Stimulated activated CD4-positive, alpha-beta T cell treated with anti-CD3 and anti-CD28 coated beads, Interleukin-12 subunit alpha, Interleukin-12 subunit beta, amount 100 ng/mL, for 48 hours (primary cell): Measurements from ENCODE around the gene HS1BP3.
A peak's percentile ranks its signal among the peaks of the same experiment; 100 is the strongest.

Source experiments
- DNase-seq, 3 donors: peaks; one replicate each; pipeline ENCODE4 v3.0.0-alpha.2; 2020; ENCODE audit warnings: low read depth in 2 of 3, low spot score in 1 of 3

HS1BP3 gene

DNA sequence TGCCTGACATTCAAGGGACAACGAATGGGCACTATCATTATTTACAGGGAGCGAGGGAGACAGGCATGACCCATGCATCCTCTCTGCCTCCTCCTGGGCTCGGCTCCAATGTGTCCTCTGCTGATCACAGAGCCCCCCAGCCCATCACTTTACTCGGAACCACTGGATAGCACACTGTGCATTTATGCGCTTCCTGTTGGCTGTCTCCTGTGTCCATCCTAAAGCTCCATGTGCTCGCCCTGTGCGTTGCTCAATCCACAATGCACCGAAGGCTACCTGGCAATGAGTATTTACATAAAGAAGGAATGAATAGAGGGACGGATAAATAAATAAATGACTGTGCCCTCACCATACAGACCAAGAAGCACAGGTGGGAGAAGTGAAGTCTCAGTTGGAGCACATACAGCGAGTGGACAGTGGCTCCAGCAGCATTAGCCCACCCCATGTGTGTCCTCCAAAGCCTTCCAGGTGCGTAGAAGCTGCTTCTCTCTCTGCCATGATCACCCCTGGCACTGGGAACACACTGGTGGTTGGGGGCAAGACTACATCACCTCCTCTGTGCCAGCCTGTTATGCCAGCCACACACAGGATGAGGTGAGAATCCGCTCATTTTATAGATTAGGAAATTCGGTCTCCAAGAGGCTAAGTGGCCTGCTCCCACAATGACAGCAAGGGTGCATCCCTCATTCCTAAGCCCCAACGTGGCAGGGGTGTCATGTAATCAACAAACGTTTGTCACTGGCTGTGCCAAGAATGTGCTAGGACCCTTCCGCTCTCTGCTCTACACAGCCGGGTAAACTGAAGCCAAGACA lies 13.7 kb upstream of the HS1BP3 start:
- no peak for DNase-seq

GRCh38 chr2:20664071-20664390 lies 13.1 kb upstream of the HS1BP3 start:
- no peak for DNase-seq

DNA sequence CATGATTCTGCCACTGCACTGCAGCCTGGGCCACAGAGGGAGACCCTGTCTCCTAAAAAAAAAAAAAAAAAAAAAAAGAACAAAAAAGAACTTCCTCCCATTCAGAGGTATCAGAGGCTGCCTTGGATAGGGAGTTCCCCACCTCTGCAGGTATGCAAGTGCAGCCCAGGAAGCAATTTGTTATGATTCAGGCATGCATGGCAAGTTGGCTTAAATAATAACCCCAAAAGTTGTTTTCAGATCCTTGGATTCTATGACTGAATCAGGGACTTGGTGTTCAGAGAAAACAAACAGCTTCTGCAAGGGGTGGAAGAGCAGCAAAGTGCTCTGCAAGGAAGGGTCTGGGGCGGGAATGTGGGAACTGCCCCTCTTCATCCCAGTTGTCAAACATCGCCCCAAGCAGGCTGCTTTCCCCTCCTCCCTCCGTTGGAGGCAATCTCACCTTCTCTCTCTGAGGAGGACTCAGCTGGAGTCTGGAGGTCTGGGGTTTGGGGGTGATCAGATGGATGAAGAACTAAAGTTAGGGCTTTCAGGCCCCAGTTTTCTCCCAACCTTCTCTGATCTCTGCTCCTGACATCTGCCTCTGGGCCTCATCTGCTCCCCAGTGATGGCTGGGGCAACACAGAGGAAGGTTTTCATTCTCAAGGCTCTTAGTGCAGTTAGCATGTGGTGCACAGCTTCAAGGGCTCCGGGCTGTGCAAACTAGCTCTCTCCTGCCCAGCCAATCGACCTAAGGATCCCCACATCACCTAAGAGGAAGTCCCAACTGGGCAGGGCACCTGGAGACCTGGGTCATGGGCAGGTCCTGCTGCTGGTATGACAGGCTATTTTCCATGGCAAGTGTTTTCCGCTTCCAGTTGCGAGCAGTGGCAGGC lies 12.5 kb upstream of the HS1BP3 start:
- no peak for DNase-seq

GRCh38 chr2:20662308-20662937 lies 11.5 kb upstream of the HS1BP3 start:
- DNase-seq = no peak

- peak in 2 of 3 donors; percentile 47 to 69 for DNase-seq
These were observed 10.8 kb upstream of the HS1BP3 start for GRCh38 chr2:20661421-20662307.

GRCh38 chr2:20660506-20661420 lies 9.9 kb upstream of the HS1BP3 start:
- DNase-seq = no peak

- DNase-seq = no peak
These were observed 6.8 kb upstream of the HS1BP3 start for GRCh38 chr2:20657522-20658235.

GRCh38 chr2:20656561-20656960 lies 5.7 kb upstream of the HS1BP3 start:
- DNase-seq = no peak

GRCh38 chr2:20654535-20654813 lies 3.6 kb upstream of the HS1BP3 start:
- no peak for DNase-seq

DNA sequence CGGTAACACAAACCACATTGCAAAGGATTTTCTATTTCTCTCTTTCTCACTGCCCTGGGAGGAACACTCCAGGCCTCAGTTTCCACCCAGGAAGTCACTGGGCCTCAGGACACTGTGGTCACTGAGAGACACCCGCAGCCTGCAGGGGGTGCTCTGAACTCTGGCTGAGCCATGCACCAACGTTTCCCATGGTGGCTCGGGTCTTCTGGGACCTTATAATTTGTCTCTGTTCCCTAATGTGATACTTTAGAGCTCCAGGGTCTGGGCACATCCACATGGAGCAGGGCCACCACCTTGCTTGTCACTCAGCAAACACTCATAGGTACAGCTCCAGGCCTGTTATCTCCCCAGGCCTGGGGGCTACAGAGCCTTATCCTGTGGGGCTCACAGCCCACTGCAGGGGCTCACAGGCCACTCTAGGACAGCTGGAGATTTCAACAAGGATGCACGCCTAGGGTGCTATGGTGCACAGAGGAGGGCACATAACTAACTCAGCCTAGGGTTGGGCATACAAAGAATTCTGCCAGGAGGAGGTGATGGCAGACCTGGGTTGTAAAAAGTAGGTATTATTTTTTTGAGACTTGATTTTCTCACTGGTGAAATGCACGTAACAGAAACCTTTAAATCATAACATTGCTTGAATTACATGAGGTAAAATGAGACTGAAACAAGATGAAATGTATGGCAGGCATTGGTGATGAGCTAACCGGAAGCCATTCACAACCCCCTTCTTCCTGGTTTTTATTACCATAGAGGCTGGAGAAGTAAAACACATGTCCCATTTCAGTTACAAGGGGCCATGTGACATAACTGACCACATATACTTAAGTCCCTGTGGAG lies 3.0 kb upstream of the HS1BP3 start:
- no peak for DNase-seq

DNA sequence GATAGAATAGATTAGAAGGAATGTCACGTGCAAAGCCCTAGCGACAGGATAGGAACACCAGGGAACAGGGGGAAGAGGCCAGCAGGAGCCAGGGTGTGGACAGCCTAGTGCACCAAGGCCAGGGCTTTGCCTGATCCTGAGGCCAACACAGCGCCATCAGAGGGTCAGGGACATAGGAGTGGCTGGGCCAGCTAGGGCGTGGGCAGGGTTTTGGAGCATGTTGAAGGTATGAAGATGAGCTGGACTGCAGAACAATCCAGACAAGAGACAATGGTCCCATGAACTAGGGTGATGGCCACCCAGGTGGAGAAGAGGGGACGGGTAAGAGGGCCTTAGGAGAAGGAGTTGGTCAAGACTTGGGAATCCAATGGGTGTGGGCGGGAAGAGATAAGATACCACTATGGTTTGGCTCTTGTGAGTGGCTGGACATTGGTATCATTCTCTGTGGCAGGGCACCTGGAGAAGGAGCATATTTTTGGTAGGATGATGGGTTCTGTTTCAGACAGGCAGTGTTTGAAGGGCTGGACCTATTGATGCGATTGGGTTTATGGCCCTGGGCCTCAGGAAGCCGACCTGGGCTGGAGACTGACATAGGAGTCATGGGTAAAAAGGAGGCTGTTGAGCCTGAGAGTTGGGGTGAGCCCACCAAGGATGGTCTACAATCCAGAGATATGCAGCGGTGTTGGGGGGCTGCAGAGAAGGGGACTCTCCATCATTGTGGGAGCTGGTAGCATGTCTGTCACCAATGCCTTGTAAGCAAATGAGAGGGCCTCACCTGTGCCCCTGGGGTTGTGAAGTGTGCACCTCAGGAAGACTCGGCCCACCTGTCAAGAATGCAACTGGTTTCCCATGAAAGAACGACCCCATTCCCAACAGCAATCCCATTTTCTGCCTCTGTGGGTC lies 2.0 kb upstream of the HS1BP3 start:
- no peak for DNase-seq

DNA sequence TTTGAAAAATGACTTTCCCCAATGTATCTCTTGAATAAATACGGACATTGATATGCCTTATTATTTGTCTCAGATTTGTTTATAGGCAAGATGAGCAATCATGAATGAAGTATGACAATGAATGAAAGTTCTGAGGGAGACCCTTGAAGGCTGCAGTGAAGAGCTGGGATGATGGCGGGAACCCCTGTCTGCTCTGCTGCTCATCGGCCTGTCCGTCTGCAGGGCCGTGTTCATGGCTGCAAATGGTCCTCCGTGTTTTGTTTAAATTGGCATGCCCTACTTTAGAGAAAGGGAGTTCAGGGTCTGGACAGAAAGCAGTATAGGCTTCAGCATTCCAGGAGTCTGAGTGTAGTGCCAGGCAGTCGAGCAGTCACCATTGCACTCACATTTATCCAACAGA lies 1.2 kb upstream of the HS1BP3 start:
- no peak for DNase-seq

GRCh38 chr2:20651731-20652099 lies 817 bp upstream of the HS1BP3 start:
- no peak for DNase-seq

GRCh38 chr2:20650393-20650876 lies 463 bp downstream of the HS1BP3 start:
- peak in 1 of 3 donors; percentile 13 for DNase-seq

DNA sequence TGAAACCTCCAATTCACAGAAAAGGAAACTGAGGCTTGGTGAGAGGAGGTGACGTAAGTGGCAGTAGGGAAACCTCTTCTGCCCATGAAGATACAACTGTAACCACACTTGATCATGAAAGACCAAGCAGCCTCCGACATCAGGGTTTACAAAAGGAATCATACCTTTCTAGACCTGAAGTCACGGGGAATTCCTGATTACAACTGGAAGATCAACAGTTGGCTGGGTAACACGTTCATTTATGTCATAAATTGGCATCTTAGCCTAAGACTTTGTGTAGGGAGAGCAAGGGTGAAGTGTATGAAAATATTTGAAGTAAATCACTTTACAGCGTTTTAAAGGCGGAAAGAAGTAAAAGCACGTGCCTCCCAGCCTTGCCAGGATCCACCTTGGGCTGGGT lies 922 bp downstream of the HS1BP3 start:
- no peak for DNase-seq

DNA sequence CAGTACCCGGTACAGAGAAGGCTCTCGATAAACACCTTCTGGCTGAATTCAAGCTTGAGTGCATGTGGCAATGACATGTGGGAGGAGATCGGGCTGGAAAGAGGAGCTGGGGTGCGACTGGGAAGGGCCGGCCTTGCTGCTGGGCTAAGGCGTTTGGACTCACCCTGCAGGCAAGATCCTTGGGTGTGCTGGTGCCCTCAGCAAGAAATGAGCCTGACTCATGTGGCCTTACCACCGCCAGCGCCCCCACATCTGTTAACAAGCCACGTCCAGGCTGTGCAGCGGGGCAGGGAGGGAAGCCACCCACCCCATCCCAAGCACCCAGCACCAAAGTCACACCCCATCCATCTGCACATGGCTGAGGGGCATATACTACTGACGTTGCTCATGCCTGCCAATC lies 1.3 kb downstream of the HS1BP3 start:
- no peak for DNase-seq

DNA sequence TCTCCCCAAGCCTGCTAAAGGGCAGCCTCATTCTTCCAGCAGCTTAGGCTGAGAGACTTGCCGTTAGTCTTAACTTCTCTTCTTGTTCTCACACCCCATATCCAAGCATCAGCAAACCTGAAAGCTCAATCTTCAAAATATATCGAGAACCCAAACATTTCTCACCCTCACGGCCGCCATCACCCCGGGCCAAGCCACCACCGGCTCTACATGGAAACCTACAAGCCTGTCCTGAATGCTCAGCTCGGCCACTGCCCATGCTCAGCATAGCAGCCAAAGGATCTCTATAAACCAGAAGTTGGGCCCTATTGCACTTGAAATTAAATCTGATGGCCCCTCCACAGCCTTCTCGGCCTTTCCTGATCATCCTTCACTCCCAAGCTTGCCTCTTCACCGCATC lies 2.1 kb downstream of the HS1BP3 start:
- DNase-seq = no peak

GRCh38 chr2:20648206-20648605 lies 2.7 kb downstream of the HS1BP3 start:
- no peak for DNase-seq
